IMR-90 (cell line): ENCODE measurements around the gene SAMD1. TPM values are rescaled to one million over a fixed set of nuclear protein-coding genes. Genes with fewer than 3 reads are reported as not detected.

Source experiments
- ATAC-seq: fragments of 200-7000 bp; cut with Tn5 transposase; 2 replicates; pipeline ENCODE4 v1.9.1; 2020; ENCODE audit warnings: low read depth, mild to moderate bottlenecking, moderate library complexity
- BruUV-seq: library from RNA; stranded (reverse); fragments of 400-500 nt; replicated peaks from 2 replicates; lab custom pipeline; 2021; lab: Mats Ljungman, UMichigan
- CTCF ChIA-PET: fragments of 300-600 bp; formaldehyde crosslinking; extraction: SDS; loops from one replicate; lab custom pipeline; 2021; ENCODE audit warnings: antibody characterized with exemption; lab: Yijun Ruan, JAX
- POLR2A ChIA-PET: fragments of 300-600 bp; sonication (Branson Sonifier 250); formaldehyde crosslinking; loops from one replicate; lab custom pipeline; 2022; ENCODE audit warnings: antibody characterized with exemption; ENCODE audit not compliant: unreplicated experiment; lab: Charles Lee
- DNase-seq: peaks from one replicate; pipeline ENCODE4 v3.0.0; 2013
- H2AFZ ChIP-seq: replicated peaks from 2 replicates; pipeline ENCODE3; 2013; ENCODE audit warnings: low read length, mild to moderate bottlenecking; ENCODE audit not compliant: poor library complexity
- H2AK5ac ChIP-seq: 2 replicates; pipeline ENCODE4 v1.6.1; 2013; ENCODE audit warnings: low read depth, low read length, inconsistent platforms
- H2AK9ac ChIP-seq: replicated peaks from 2 replicates; pipeline ENCODE3; 2013; ENCODE audit warnings: mild to moderate bottlenecking, low read depth, low read length, moderate library complexity; ENCODE audit not compliant: poor library complexity
- H2BK120ac ChIP-seq: 2 replicates; pipeline ENCODE4 v1.6.1; 2013; ENCODE audit warnings: low read depth, low read length, inconsistent platforms
- H2BK15ac ChIP-seq: 3 replicates; pipeline ENCODE4 v1.6.1; 2013; ENCODE audit warnings: low read depth, low read length, inconsistent platforms
- H2BK20ac ChIP-seq: 2 replicates; pipeline ENCODE4 v1.6.1; 2013; ENCODE audit warnings: low read depth, mild to moderate bottlenecking, inconsistent platforms, low read length, moderate library complexity
- H2BK5ac ChIP-seq: 2 replicates; pipeline ENCODE4 v1.6.1; 2013; ENCODE audit warnings: mild to moderate bottlenecking, low read depth, low read length, inconsistent platforms; ENCODE audit not compliant: poor library complexity, severe bottlenecking
- H3K14ac ChIP-seq: replicated peaks from 2 replicates; pipeline ENCODE4 v1.6.1; 2013; ENCODE audit warnings: low read depth, low read length, inconsistent platforms
- H3K18ac ChIP-seq: 2 replicates; pipeline ENCODE4 v1.6.1; 2013; ENCODE audit warnings: low read depth, low read length, control low read depth
- H3K23ac ChIP-seq: 2 replicates; pipeline ENCODE4 v1.6.1; 2013; ENCODE audit warnings: low read depth, low read length, inconsistent platforms
- H3K27ac ChIP-seq: 2 replicates; pipeline ENCODE4 v1.5.1; 2013; ENCODE audit warnings: mild to moderate bottlenecking, control low read depth, low read length; ENCODE audit not compliant: insufficient read depth
- H3K27me3 ChIP-seq: 2 replicates; pipeline ENCODE4 v1.6.1; 2013; ENCODE audit warnings: low read length; ENCODE audit not compliant: control insufficient read depth, insufficient read depth
- H3K36me3 ChIP-seq: 2 replicates; pipeline ENCODE4 v1.6.1; 2013; ENCODE audit warnings: low read length, mixed read lengths; ENCODE audit not compliant: control insufficient read depth, insufficient read depth
- H3K4ac ChIP-seq: 2 replicates; pipeline ENCODE4 v1.6.1; 2013; ENCODE audit warnings: low read depth, low read length, inconsistent platforms
- H3K4me1 ChIP-seq: 2 replicates; pipeline ENCODE4 v1.6.1; 2013; ENCODE audit warnings: low read length, mixed read lengths; ENCODE audit not compliant: control insufficient read depth, insufficient read depth
- H3K4me2 ChIP-seq: 2 replicates; pipeline ENCODE4 v1.6.1; 2013; ENCODE audit warnings: low read depth, mild to moderate bottlenecking, control low read depth, low read length, moderate library complexity
- H3K4me3 ChIP-seq: 2 replicates; pipeline ENCODE4 v1.5.1; 2013; ENCODE audit warnings: low read depth, mild to moderate bottlenecking, control low read depth, low read length, moderate library complexity; ENCODE audit not compliant: insufficient read depth
- H3K56ac ChIP-seq: 2 replicates; pipeline ENCODE4 v1.6.1; 2013; ENCODE audit warnings: low read length, inconsistent platforms; ENCODE audit not compliant: insufficient read depth; ENCODE audit errors: extremely low read depth
- H3K79me1 ChIP-seq, 2 experiments: 2 replicates each; pipeline ENCODE4 v1.6.1; 2013; ENCODE audit warnings: low read length in 2 of 2, inconsistent platforms in 1 of 2, low read depth in 1 of 2
- H3K9ac ChIP-seq: 2 replicates; pipeline ENCODE4 v1.6.1; 2013; ENCODE audit warnings: low read depth, low read length, control low read depth
- H3K9me1 ChIP-seq: 2 replicates; pipeline ENCODE4 v1.6.1; 2013; ENCODE audit warnings: low read length, inconsistent platforms; ENCODE audit not compliant: insufficient read depth
- H3K9me3 ChIP-seq: 2 replicates; pipeline ENCODE4 v1.6.1; 2013; ENCODE audit warnings: low read length; ENCODE audit not compliant: control insufficient read depth, insufficient read depth
- H4K20me1 ChIP-seq: 2 replicates; pipeline ENCODE4 v1.6.1; 2013; ENCODE audit warnings: low read length, inconsistent platforms; ENCODE audit not compliant: insufficient read depth
- H4K5ac ChIP-seq: 2 replicates; pipeline ENCODE4 v1.6.1; 2013; ENCODE audit warnings: mild to moderate bottlenecking, low read depth, low read length, control low read depth
- H4K8ac ChIP-seq, 2 experiments: 2 replicates each; pipeline ENCODE4 v1.6.1; 2013; ENCODE audit warnings: low read depth in 2 of 2, low read length in 2 of 2, control low read depth in 1 of 2, inconsistent platforms in 1 of 2
- H4K91ac ChIP-seq: 2 replicates; pipeline ENCODE4 v1.6.1; 2013; ENCODE audit warnings: low read depth, low read length, inconsistent platforms; ENCODE audit not compliant: insufficient read depth
- CEBPB ChIP-seq: IDR thresholded peaks from 2 replicates; pipeline ENCODE4 v1.6.1; 2012; ENCODE audit warnings: low read depth, low read length, improper control_type of control experiment
- CHD1 ChIP-seq: IDR thresholded peaks from 2 replicates; pipeline ENCODE4 v1.6.1; 2012; ENCODE audit warnings: low read depth, low read length, improper control_type of control experiment
- FOS ChIP-seq: fragments of 150-350 bp; IDR thresholded peaks from 2 replicates; pipeline ENCODE4 v1.6.1; 2016; ENCODE audit warnings: low read depth, low read length
- MAZ ChIP-seq: IDR thresholded peaks from 2 replicates; pipeline ENCODE4 v1.6.1; 2012; ENCODE audit warnings: low read depth, mild to moderate bottlenecking, low read length, improper control_type of control experiment, moderate library complexity, borderline replicate concordance
- RCOR1 ChIP-seq: IDR thresholded peaks from 2 replicates; pipeline ENCODE4 v1.6.1; 2012; ENCODE audit warnings: mild to moderate bottlenecking, low read length, improper control_type of control experiment; ENCODE audit not compliant: insufficient replicate concordance
- WGBS, 2 experiments: methylation state at CpG; one replicate each; pipeline versions ENCODE4 v1.1.5 to v1.1.7; 2013; ENCODE audit warnings: missing lambda C conversion rate in 2 of 2; ENCODE audit not compliant: insufficient read length in 1 of 2; ENCODE audit errors: extremely low coverage in 2 of 2; 5-methylcytosine and 5-hydroxymethylcytosine counted together
- dilution Hi-C: fragments of 300-500 bp; cut with HindIII; formaldehyde crosslinking; loops from one replicate; pipeline ENCODE4 v1.14.3; 2018; ENCODE audit warnings: low sequenced_read_pairs; ENCODE audit not compliant: unreplicated experiment
- in situ Hi-C: fragments of 300-500 bp; cut with MboI; formaldehyde crosslinking; loops from 3 replicates; pipeline ENCODE4 v1.14.3; 2019; ENCODE audit warnings: low sequenced_read_pairs, inconsistent platforms, mixed read lengths
- intact Hi-C: fragments of 100-400 bp; cut with micrococcal nuclease; formaldehyde crosslinking; loops from 2 replicates; pipeline ENCODE4 v1.10.0; 2022
- polyA plus RNA-seq, 3 experiments: library from polyadenylated mRNA; depleted of rRNA; stranded (reverse); fragments of >200 nt; gene quantifications; 2 replicates each; pipeline ENCODE4 v1.2.3, GENCODE V29; 2012; ENCODE audit warnings: low replicate concordance in 1 of 3
- total RNA-seq: library from RNA; depleted of rRNA; stranded (reverse); fragments of >200 nt; gene quantifications from 2 replicates; pipeline ENCODE4 v1.2.3, GENCODE V29; 2012

Gene SAMD1
- total and polyA plus RNA-seq, 2 of the 4 experiments (the other 2 are of a cell fraction), result 6.5 to 14.1 TPM

DNA sequence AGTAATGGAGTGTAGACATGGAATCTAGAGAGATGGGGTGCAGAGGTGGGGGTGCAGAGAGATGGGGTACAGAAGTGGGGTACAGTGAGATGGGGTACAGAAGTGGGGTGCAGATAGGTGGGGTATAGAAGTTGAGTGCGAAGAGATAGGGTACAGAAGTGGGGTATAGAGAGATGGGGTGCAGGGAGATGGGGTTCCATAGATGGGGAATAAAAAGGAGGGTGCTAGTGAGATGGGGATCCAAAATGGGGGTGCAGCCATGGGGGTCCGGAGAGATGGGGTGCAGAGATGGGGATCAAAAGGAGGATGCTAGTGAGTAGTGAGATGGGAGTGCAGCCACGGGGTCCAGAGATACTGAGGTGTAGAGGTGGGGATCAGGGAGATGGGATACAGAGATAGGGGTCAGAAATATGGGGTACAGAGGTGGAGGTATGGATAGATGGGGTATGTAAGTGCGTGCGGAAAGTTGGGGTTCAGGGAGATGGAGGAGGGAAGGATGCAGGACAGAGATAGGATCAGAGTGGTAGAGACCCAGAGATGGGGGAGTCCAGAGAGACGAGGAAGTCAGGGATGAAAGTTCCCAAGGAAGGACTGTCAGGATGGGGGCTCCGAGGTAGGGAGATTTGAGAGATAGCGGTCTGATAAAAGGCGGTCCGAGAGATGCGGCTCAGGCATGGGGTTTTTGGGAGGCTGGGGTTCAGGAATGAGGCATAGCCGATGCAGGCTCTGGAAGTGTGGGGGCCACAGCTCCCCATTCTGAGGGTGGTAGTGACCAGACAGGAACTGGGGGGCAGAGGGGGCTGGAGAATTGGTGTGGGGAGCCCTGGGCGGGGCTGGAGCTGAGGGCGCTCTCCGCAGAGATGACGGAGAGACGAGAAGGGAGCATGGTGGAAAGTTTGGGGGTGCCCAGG lies 32.1 kb downstream of the SAMD1 start (continued):
- no peak for TF ChIP-seq MAZ

DNA sequence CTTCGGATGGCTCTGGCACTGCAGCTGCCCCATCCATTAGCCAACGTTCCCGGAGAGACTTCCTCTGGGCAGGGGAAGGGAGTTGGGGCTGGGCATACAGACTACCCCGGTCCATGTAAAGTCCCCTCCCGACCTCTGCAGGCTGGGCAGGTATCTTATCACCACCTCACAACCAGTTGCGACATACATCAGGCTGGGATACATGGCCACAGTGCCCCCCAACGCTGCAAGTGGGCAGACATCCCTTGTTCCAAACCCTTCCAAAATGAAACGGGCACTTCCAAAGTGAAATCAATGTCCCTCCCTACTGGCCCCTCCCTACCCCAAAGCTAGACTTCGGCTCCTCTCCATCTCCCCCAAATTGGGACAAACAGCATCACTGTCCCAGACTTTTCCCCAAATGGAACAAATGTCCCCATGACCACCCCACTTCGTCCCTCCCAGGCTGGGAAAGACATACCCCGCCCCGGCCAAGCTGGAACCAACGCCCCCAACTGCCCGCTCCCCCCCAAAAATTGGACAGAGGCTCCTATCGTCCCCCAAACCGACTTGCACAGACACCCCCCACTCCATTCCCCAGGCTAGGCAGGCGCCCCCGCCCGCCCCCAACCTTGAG lies 33.7 kb downstream of the SAMD1 start:
- Histone ChIP-seq H2BK120ac (no peak overlapping the region), H3K4me2 (no peak overlapping the region; the same call in 1 of the 2 replicates), H4K20me1 (no peaks in the 10 kb centered on the region), H2BK15ac (no peak overlapping the region), H3K79me1 (no peaks in the 10 kb centered on the region), H3K56ac (no peak overlapping the region), H3K9me1 (no peaks in the 10 kb centered on the region), H4K91ac (no peak overlapping the region), H3K27ac (no peak overlapping the region), H2AFZ (peak overlapping the region; percentile 87), H4K5ac (no peak overlapping the region), H2AK9ac (no peak overlapping the region), H3K9me3 (peaks cover 2% of the 10 kb centered on the region; the same call in 1 of the 2 replicates), H3K23ac (no peak overlapping the region), H3K27me3 (peaks cover 36% of the 10 kb centered on the region), H3K4me1 (peaks cover 1% of the 10 kb centered on the region; the same call in 1 of the 2 replicates), H3K14ac (no peak overlapping the region), H3K36me3 (no peaks in the 10 kb centered on the region), H2BK20ac (no peak overlapping the region), H4K8ac (no peak overlapping the region), H3K4me3 (peak overlapping the region; percentile 41), H3K4ac (no peak overlapping the region), H3K18ac (no peak overlapping the region), H2BK5ac (no peak overlapping the region), H2AK5ac (no peak overlapping the region), H3K9ac (no peak overlapping the region)
- DNase-seq, result no peak
- no peak for ATAC-seq
- ChIA-PET CTCF (interaction anchor here (1.1 kb wide), 1 partner anchor 14 kb away, joined by 6 read pairs; no protein-coding TSS in a partner anchor), POLR2A (no interaction called here)
- dilution Hi-C loops, result no loop called here
- TF ChIP-seq CHD1, result no peak
- TF ChIP-seq CEBPB, result peak; percentile 61; the same call in 1 of the 2 replicates
- TF ChIP-seq RCOR1, result no peak
- TF ChIP-seq FOS, result no peak
- BruUV-seq, result no TSS peak
- in situ Hi-C loops, result no loop called here
- intact Hi-C loops, result no loop called here
- WGBS, 2 experiments, result 52% methylated on average over 2 of the region's 19 CpGs; no CpG with 5 or more reads in 1 of the 2 experiments
